HG02610 (cell line): Measurements from ENCODE around the gene SLC34A1.
"Not testable (repeated sequence)": the region's sequence is repeated elsewhere in the genome, so short reads cannot be mapped to it uniquely, and the experiment has no call there.

ENCODE experiments used
- ATAC-seq: cut with Tn5 transposase; IDR thresholded peaks from one replicate; pipeline ENCODE4 v1.9.1; 2021; ENCODE audit warnings: mild to moderate bottlenecking, moderate library complexity; ENCODE audit not compliant: unreplicated experiment

The SLC34A1 gene

GRCh38 chr5:177384134-177384533, at the start of gene SLC34A1:
Gene SLC34A1 (plus strand): TSS chr5:177384434. CDS start chr5:177385742, 1,308 bp downstream.
- no peak for ATAC-seq

GRCh38 chr5:177334781-177335700, 49.2 kb upstream of the SLC34A1 start:
- ATAC-seq: no peak

GRCh38 chr5:177335701-177336065, 48.6 kb upstream of the SLC34A1 start:
- no peak for ATAC-seq

GRCh38 chr5:177336112-177336511, 48.1 kb upstream of the SLC34A1 start:
- ATAC-seq: no peak

- ATAC-seq: no peak
Measured at GRCh38 chr5:177336603-177337494, 47.4 kb upstream of the SLC34A1 start.

- no peak for ATAC-seq
Measured at GRCh38 chr5:177338251-177339106, 45.8 kb upstream of the SLC34A1 start.

- no peak for ATAC-seq
Measured at GRCh38 chr5:177339107-177339638, 45.1 kb upstream of the SLC34A1 start.

GRCh38 chr5:177343000-177343399, 41.2 kb upstream of the SLC34A1 start:
- ATAC-seq: not testable (repeated sequence)

GRCh38 chr5:177343777-177344176, 40.5 kb upstream of the SLC34A1 start:
- no peak for ATAC-seq

GRCh38 chr5:177344891-177345290, 39.3 kb upstream of the SLC34A1 start:
- no peak for ATAC-seq

- no peak for ATAC-seq
Measured at GRCh38 chr5:177346820-177347219, 37.4 kb upstream of the SLC34A1 start.

- no peak for ATAC-seq
Measured at GRCh38 chr5:177347699-177348098, 36.5 kb upstream of the SLC34A1 start.

- no peak for ATAC-seq
Measured at GRCh38 chr5:177349362-177349647, 34.9 kb upstream of the SLC34A1 start.

GRCh38 chr5:177349762-177350161, 34.5 kb upstream of the SLC34A1 start:
- no peak for ATAC-seq

GRCh38 chr5:177350776-177351391, 33.4 kb upstream of the SLC34A1 start:
- no peak for ATAC-seq

GRCh38 chr5:177351392-177352329, 32.6 kb upstream of the SLC34A1 start, which contains the start of gene LMAN2:
Gene LMAN2 (minus strand): TSS chr5:177351668. CDS start chr5:177351647, 21 bp downstream.
- peak; percentile 94 for ATAC-seq

GRCh38 chr5:177353093-177353492, 31.1 kb upstream of the SLC34A1 start:
- ATAC-seq: no peak

GRCh38 chr5:177354256-177354655, 30.0 kb upstream of the SLC34A1 start:
- no peak for ATAC-seq

GRCh38 chr5:177354711-177355110, 29.5 kb upstream of the SLC34A1 start:
- ATAC-seq: no peak
